ENCODE measurements around the gene SPDYE3. TPM values are rescaled to one million over a fixed set of nuclear protein-coding genes. Genes with fewer than 3 reads are reported as not detected.
"Not testable (repeated sequence)": the region's sequence is repeated elsewhere in the genome, so short reads cannot be mapped to it uniquely, and the experiment has no call there.

The SPDYE3 gene
- total and polyA plus RNA-seq, 2 of the 13 experiments (the other 11 are each of a cell fraction or from before 2014, with no cell fraction given), result not detected

DNA sequence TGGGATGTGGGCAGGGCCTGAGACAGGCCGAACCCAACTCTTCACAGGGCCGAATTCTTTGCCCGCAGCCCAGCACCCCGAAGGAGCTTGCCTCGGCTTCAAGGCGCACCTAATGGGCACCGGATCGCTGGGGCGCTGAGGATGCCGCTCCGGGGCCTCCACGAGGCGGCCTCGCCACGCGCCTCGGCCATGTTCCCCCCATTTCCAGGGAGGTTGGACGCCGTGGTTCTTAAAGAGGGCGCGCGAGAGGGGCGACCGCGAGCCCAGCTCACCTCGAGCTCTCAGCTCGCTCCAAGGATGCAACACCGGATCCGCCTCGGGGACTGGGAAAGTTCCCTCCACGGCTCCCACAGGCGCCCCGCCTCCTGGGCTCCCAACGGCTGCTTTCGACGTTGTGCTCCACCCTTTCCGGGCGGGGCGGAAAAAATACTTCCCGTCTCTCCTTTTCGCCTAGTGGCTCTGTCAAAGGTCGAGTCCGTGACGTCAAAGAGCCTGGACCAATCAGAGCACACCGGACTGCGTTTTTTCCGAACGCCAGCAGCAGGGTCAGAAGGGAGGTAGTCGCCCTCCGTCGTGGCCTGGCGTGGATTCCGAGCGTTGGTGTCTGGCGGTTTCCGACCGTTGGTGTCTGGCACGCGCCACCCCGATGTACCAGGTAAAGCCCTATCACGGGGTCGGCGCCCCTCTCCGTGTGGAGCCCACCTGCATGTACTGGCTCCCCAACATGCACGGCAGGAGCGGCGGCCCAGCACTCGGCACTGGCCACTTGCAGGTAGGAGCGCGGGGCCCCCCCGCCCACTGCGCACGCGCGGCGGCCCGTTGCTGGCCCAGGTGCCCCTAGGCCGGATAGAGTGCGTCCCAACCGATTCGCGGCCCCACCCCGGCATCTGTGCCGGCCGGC is 28.3 kb downstream of the SPDYE3 start (continued):
- TF ChIP-seq SKI (IDR thresholded peaks at IDR 0.05; ENCODE audit: partially characterized antibody) (peak; percentile 28), ZNF792 (CRISPR knock-in tag; IDR thresholded peaks at IDR 0.05) (peak; percentile 55), POLR2A (IDR thresholded peaks at IDR 0.05; ENCODE audit: insufficient read depth in 1 of 2, low read depth in 2 of 2, low read length in 2 of 2) (peak; percentile 94 to 96), MEF2D (CRISPR knock-in tag; IDR thresholded peaks at IDR 0.05) (peak; percentile 83), MAZ (CRISPR knock-in tag; IDR thresholded peaks at IDR 0.05; ENCODE audit: low read depth) (peak; percentile 90), MEIS2 (CRISPR knock-in tag; IDR thresholded peaks at IDR 0.05) (peak; percentile 67), MZF1 (CRISPR knock-in tag; IDR thresholded peaks at IDR 0.05; ENCODE audit: borderline replicate concordance) (0 out of 2 replicates have a peak, but pooled peaks have one; percentile 44), KDM5B (CRISPR knock-in tag; IDR thresholded peaks at IDR 0.05; ENCODE audit: borderline replicate concordance) (peak; percentile 77; the same call in 1 of the 2 replicates), GMEB1 (CRISPR knock-in tag; IDR thresholded peaks at IDR 0.05; ENCODE audit: borderline replicate concordance) (peak; percentile 70), BRD4 (CRISPR knock-in tag; IDR thresholded peaks at IDR 0.05) (peak; percentile 79; the same call in 1 of the 2 replicates), SP1 (CRISPR knock-in tag; IDR thresholded peaks at IDR 0.05) (peak; percentile 59; the same call in 1 of the 2 replicates), ZNF549 (CRISPR knock-in tag; IDR thresholded peaks at IDR 0.05) (peak; percentile 63; the same call in 1 of the 2 replicates), GZF1 (CRISPR knock-in tag; IDR thresholded peaks at IDR 0.05) (0 out of 2 replicates have a peak, but pooled peaks have one; percentile 69), ZNF205 (CRISPR knock-in tag; IDR thresholded peaks at IDR 0.05) (peak; percentile 19; the same call in 1 of the 2 replicates), ZNF724P (CRISPR knock-in tag; IDR thresholded peaks at IDR 0.05; ENCODE audit: borderline replicate concordance) (peak; percentile 41; the same call in 1 of the 2 replicates)
- TF ChIP-seq, protein P1, sequence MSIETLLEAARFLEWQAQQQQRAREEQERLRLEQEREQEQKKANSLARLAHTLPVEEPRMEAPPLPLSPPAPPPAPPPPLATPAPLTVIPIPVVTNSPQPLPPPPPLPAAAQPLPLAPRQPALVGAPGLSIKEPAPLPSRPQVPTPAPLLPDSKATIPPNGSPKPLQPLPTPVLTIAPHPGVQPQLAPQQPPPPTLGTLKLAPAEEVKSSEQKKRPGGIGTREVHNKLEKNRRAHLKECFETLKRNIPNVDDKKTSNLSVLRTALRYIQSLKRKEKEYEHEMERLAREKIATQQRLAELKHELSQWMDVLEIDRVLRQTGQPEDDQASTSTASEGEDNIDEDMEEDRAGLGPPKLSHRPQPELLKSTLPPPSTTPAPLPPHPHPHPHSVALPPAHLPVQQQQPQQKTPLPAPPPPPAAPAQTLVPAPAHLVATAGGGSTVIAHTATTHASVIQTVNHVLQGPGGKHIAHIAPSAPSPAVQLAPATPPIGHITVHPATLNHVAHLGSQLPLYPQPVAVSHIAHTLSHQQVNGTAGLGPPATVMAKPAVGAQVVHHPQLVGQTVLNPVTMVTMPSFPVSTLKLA (IDR thresholded peaks at IDR 0.05), result peak; percentile 29
- TF ChIP-seq, protein P2, sequence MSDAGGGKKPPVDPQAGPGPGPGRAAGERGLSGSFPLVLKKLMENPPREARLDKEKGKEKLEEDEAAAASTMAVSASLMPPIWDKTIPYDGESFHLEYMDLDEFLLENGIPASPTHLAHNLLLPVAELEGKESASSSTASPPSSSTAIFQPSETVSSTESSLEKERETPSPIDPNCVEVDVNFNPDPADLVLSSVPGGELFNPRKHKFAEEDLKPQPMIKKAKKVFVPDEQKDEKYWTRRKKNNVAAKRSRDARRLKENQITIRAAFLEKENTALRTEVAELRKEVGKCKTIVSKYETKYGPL (CRISPR knock-in tag; IDR thresholded peaks at IDR 0.05), result 0 out of 2 replicates have a peak, but pooled peaks have one; percentile 49
- not testable (repeated sequence) for TF ChIP-seq MAZ (IDR thresholded peaks at IDR 0.05; ENCODE audit: borderline replicate concordance, low read depth, low read length); SP1 (IDR thresholded peaks at IDR 0.05)
- TF ChIP-seq, protein P3, sequence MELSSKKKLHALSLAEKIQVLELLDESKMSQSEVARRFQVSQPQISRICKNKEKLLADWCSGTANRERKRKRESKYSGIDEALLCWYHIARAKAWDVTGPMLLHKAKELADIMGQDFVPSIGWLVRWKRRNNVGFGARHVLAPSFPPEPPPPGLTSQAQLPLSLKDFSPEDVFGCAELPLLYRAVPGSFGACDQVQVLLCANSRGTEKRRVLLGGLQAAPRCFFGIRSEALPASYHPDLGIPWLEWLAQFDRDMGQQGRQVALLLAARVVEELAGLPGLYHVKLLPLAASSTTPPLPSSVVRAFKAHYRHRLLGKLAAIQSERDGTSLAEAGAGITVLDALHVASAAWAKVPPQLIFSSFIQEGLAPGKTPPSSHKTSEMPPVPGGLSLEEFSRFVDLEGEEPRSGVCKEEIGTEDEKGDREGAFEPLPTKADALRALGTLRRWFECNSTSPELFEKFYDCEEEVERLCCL (CRISPR knock-in tag; IDR thresholded peaks at IDR 0.05; ENCODE audit: borderline replicate concordance), result peak; percentile 76; the same call in 1 of the 2 replicates
- TF ChIP-seq, protein P4, sequence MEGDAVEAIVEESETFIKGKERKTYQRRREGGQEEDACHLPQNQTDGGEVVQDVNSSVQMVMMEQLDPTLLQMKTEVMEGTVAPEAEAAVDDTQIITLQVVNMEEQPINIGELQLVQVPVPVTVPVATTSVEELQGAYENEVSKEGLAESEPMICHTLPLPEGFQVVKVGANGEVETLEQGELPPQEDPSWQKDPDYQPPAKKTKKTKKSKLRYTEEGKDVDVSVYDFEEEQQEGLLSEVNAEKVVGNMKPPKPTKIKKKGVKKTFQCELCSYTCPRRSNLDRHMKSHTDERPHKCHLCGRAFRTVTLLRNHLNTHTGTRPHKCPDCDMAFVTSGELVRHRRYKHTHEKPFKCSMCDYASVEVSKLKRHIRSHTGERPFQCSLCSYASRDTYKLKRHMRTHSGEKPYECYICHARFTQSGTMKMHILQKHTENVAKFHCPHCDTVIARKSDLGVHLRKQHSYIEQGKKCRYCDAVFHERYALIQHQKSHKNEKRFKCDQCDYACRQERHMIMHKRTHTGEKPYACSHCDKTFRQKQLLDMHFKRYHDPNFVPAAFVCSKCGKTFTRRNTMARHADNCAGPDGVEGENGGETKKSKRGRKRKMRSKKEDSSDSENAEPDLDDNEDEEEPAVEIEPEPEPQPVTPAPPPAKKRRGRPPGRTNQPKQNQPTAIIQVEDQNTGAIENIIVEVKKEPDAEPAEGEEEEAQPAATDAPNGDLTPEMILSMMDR (CRISPR knock-in tag; IDR thresholded peaks at IDR 0.05), result 0 out of 2 replicates have a peak, but pooled peaks have one; percentile 12
- TF ChIP-seq, protein P5, sequence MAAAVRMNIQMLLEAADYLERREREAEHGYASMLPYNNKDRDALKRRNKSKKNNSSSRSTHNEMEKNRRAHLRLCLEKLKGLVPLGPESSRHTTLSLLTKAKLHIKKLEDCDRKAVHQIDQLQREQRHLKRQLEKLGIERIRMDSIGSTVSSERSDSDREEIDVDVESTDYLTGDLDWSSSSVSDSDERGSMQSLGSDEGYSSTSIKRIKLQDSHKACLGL (CRISPR knock-in tag; IDR thresholded peaks at IDR 0.05), result peak; percentile 75; the same call in 1 of the 2 replicates

Data from HepG2 (cell line).